Adrenal gland (tissue), 5 donors: Measurements from ENCODE around the gene KRTAP4-16.
"Not testable (repeated sequence)": the region's sequence is repeated elsewhere in the genome, so short reads cannot be mapped to it uniquely, and the experiment has no call there.

Experiments
- POLR2A ChIP-seq, 2 donors: fragments of 450-650 bp; IDR thresholded peaks; one replicate each; pipeline ENCODE4 v1.6.1; 2017; ENCODE audit warnings: antibody characterized with exemption in 2 of 2, mild to moderate bottlenecking in 2 of 2, moderate library complexity in 1 of 2
- TF ChIP-seq, protein P1 (sequence below), 6 experiments: fragments of 450-650 bp in 4 of 6; fragments of 200-600 bp in 2 of 6; sonication (generic) in 1 of 6; IDR thresholded peaks; 1 replicate in 5 of 6; 2 replicates in 1 of 6; pipeline versions ENCODE4 v1.5.1 to v1.8.0; 2016 to 2021; ENCODE audit warnings: antibody characterized with exemption in 6 of 6, mild to moderate bottlenecking in 2 of 6, moderate library complexity in 1 of 6
- donor health status: DM: no; HTN: no; CAD: no.

DNA sequence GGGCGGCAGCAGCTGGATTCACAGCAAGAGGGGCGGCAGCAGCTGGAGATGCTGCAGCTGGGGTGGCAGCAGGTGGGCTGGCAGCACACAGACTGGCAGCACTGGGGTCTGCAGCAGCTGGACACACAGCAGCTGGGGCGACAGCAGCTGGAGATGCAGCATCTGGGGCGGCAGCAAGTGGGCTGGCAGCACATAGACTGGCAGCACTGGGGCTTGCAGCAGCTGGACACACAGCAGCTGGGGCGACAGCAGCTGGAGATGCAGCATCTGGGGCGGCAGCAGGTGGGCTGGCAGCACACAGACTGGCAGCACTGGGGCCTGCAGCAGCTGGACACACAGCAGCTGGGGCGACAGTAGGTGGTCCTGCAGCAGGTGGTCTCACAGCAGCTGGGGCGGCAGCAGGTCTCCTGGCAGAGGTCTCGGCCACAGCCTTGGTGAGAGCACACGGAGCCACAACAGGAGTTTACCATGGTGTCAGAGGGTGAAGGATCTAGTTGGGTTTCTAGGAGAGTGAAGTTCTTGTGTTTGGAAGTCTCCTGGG, 15.9 kb upstream of the KRTAP4-16 start, which contains the start of gene KRTAP4-11:
- TF ChIP-seq, protein P1, sequence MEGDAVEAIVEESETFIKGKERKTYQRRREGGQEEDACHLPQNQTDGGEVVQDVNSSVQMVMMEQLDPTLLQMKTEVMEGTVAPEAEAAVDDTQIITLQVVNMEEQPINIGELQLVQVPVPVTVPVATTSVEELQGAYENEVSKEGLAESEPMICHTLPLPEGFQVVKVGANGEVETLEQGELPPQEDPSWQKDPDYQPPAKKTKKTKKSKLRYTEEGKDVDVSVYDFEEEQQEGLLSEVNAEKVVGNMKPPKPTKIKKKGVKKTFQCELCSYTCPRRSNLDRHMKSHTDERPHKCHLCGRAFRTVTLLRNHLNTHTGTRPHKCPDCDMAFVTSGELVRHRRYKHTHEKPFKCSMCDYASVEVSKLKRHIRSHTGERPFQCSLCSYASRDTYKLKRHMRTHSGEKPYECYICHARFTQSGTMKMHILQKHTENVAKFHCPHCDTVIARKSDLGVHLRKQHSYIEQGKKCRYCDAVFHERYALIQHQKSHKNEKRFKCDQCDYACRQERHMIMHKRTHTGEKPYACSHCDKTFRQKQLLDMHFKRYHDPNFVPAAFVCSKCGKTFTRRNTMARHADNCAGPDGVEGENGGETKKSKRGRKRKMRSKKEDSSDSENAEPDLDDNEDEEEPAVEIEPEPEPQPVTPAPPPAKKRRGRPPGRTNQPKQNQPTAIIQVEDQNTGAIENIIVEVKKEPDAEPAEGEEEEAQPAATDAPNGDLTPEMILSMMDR (IDR thresholded peaks at IDR 0.05), result not testable (repeated sequence)
- not testable (repeated sequence) for TF ChIP-seq POLR2A (IDR thresholded peaks at IDR 0.05)
